HEK293 (cell line): Measurements from ENCODE around the gene TMEM121.

Source experiments
- CTCF ChIA-PET: fragments of 350-600 bp; formaldehyde crosslinking; extraction: SDS; loops from one replicate; lab custom pipeline; 2021; ENCODE audit warnings: antibody characterized with exemption; lab: Yijun Ruan, JAX
- POLR2A ChIA-PET: fragments of 300-600 bp; formaldehyde crosslinking; extraction: SDS; loops from one replicate; lab custom pipeline; 2020; ENCODE audit warnings: antibody characterized with exemption, inconsistent platforms; lab: Yijun Ruan, JAX
- H3K27ac ChIP-seq: fragments of 200-500 bp; sonication (Bioruptor generic); 2 replicates; pipeline ENCODE4 v1.5.1; 2014; ENCODE audit warnings: low read depth, low read length, control low read depth, inconsistent platforms; ENCODE audit errors: extremely low read depth
- H3K36me3 ChIP-seq, 2 experiments: fragments of 200-500 bp in 1 of 2; sonication (Bioruptor generic) in 1 of 2; 1 replicate in 1 of 2; 2 replicates in 1 of 2; pipeline ENCODE4 v1.5.1; 2014 to 2017; ENCODE audit warnings: inconsistent platforms in 2 of 2, low read length in 2 of 2; ENCODE audit not compliant: control insufficient read depth in 2 of 2, insufficient read depth in 1 of 2
- H3K4me1 ChIP-seq: fragments of 200-500 bp; sonication (Bioruptor generic); 2 replicates; pipeline ENCODE4 v1.5.1; 2014; ENCODE audit warnings: mild to moderate bottlenecking, low read length, inconsistent platforms; ENCODE audit not compliant: control insufficient read depth, insufficient read depth
- H3K4me3 ChIP-seq: 2 replicates; pipeline ENCODE4 v1.5.1; 2011; ENCODE audit warnings: low read depth, mild to moderate bottlenecking, control low read depth, low read length, moderate library complexity
- H3K9me3 ChIP-seq: fragments of 200-500 bp; sonication (Bioruptor generic); 2 replicates; pipeline ENCODE4 v1.5.1; 2014; ENCODE audit warnings: low read depth, low read length, inconsistent platforms; ENCODE audit not compliant: control insufficient read depth, insufficient read depth
- BCL11B ChIP-seq: fragments of 450-650 bp; formaldehyde crosslinking; IDR thresholded peaks from 2 replicates; pipeline ENCODE4 v1.5.1; 2016; ENCODE audit warnings: low read depth, missing biosample characterization, missing genetic modification characterization
- GLIS1 ChIP-seq: fragments of 450-650 bp; formaldehyde crosslinking; IDR thresholded peaks from 2 replicates; pipeline ENCODE4 v1.5.1; 2016; ENCODE audit warnings: missing biosample characterization, missing genetic modification characterization
- GLIS2 ChIP-seq: fragments of 450-650 bp; formaldehyde crosslinking; IDR thresholded peaks from 2 replicates; pipeline ENCODE4 v1.5.1; 2016; ENCODE audit warnings: missing biosample characterization, missing genetic modification characterization
- HOXA7 ChIP-seq: sonication (generic); formaldehyde crosslinking; IDR thresholded peaks from 2 replicates; pipeline ENCODE4 v1.8.1; 2022; ENCODE audit warnings: missing genetic modification reagents, borderline replicate concordance
- KLF10 ChIP-seq: fragments of 450-650 bp; IDR thresholded peaks from 2 replicates; pipeline ENCODE4 v1.5.1; 2018; ENCODE audit warnings: missing biosample characterization, mild to moderate bottlenecking, missing genetic modification characterization
- SP7 ChIP-seq: fragments of 450-650 bp; formaldehyde crosslinking; IDR thresholded peaks from 2 replicates; pipeline ENCODE4 v1.5.1; 2016; ENCODE audit warnings: missing biosample characterization, missing genetic modification characterization
- TCF7L2 ChIP-seq: IDR thresholded peaks from 2 replicates; pipeline ENCODE4 v1.6.1; 2011; ENCODE audit warnings: low read depth, mild to moderate bottlenecking, inconsistent platforms, low read length, moderate library complexity, borderline replicate concordance
- WT1 ChIP-seq: fragments of 450-650 bp; formaldehyde crosslinking; IDR thresholded peaks from 2 replicates; pipeline ENCODE4 v1.5.1; 2016; ENCODE audit warnings: missing biosample characterization, missing genetic modification characterization
- YY1 ChIP-seq: fragments of 450-650 bp; formaldehyde crosslinking; IDR thresholded peaks from 2 replicates; pipeline ENCODE4 v1.5.1; 2018; ENCODE audit warnings: missing biosample characterization, missing genetic modification characterization
- ZBTB21 ChIP-seq: fragments of 450-650 bp; formaldehyde crosslinking; IDR thresholded peaks from 2 replicates; pipeline ENCODE4 v1.5.1; 2017; ENCODE audit warnings: missing biosample characterization, missing genetic modification characterization
- ZBTB7A ChIP-seq: fragments of 450-650 bp; formaldehyde crosslinking; IDR thresholded peaks from 2 replicates; pipeline ENCODE4 v1.5.1; 2016; ENCODE audit warnings: low read depth, missing biosample characterization, missing genetic modification characterization
- ZFHX2 ChIP-seq: fragments of 450-650 bp; formaldehyde crosslinking; conservative IDR thresholded peaks from 2 replicates; pipeline ENCODE4 v1.5.1; 2016; ENCODE audit warnings: missing biosample characterization, missing genetic modification characterization
- ZFP69B ChIP-seq: fragments of 450-650 bp; formaldehyde crosslinking; IDR thresholded peaks from 2 replicates; pipeline ENCODE4 v1.5.1; 2016; ENCODE audit warnings: missing biosample characterization, missing genetic modification characterization
- ZNF146 ChIP-seq: fragments of 450-650 bp; formaldehyde crosslinking; IDR thresholded peaks from 2 replicates; pipeline ENCODE4 v1.5.1; 2016; ENCODE audit warnings: missing biosample characterization, missing genetic modification characterization
- ZNF169 ChIP-seq: fragments of 450-650 bp; formaldehyde crosslinking; IDR thresholded peaks from 2 replicates; pipeline ENCODE4 v1.5.1; 2016; ENCODE audit warnings: missing biosample characterization, missing genetic modification characterization
- ZNF248 ChIP-seq: fragments of 450-650 bp; formaldehyde crosslinking; IDR thresholded peaks from 2 replicates; pipeline ENCODE4 v1.5.1; 2017; ENCODE audit warnings: missing biosample characterization, missing genetic modification characterization
- ZNF302 ChIP-seq: fragments of 450-650 bp; formaldehyde crosslinking; IDR thresholded peaks from 2 replicates; pipeline ENCODE4 v1.5.1; 2016; ENCODE audit warnings: missing biosample characterization, missing genetic modification characterization, low read depth
- ZNF37A ChIP-seq: fragments of 450-650 bp; IDR thresholded peaks from 2 replicates; pipeline ENCODE4 v1.5.1; 2018; ENCODE audit warnings: missing biosample characterization, missing genetic modification characterization
- ZNF660 ChIP-seq: fragments of 450-650 bp; IDR thresholded peaks from 2 replicates; pipeline ENCODE4 v1.5.1; 2018; ENCODE audit warnings: missing biosample characterization, mild to moderate bottlenecking, missing genetic modification characterization
- ZNF677 ChIP-seq: fragments of 450-650 bp; IDR thresholded peaks from 2 replicates; pipeline ENCODE4 v1.5.0; 2018; ENCODE audit warnings: missing biosample characterization, mild to moderate bottlenecking, missing genetic modification characterization, moderate library complexity
- ZNF768 ChIP-seq: fragments of 450-650 bp; formaldehyde crosslinking; IDR thresholded peaks from 2 replicates; pipeline ENCODE4 v1.5.1; 2018; ENCODE audit warnings: missing biosample characterization, mild to moderate bottlenecking, missing genetic modification characterization
- ZNF777 ChIP-seq: fragments of 450-650 bp; formaldehyde crosslinking; IDR thresholded peaks from 2 replicates; pipeline ENCODE4 v1.5.1; 2017; ENCODE audit warnings: missing biosample characterization, missing genetic modification characterization, borderline replicate concordance
- ZSCAN16 ChIP-seq: fragments of 450-650 bp; formaldehyde crosslinking; IDR thresholded peaks from 2 replicates; pipeline ENCODE4 v1.5.1; 2016; ENCODE audit warnings: missing biosample characterization, missing genetic modification characterization
- TF ChIP-seq, protein P1 (sequence below): fragments of 450-650 bp; formaldehyde crosslinking; IDR thresholded peaks from 2 replicates; pipeline ENCODE4 v1.5.1; 2017; ENCODE audit warnings: missing biosample characterization, missing genetic modification characterization
- TF ChIP-seq, protein P2 (sequence below): fragments of 450-650 bp; formaldehyde crosslinking; IDR thresholded peaks from 2 replicates; pipeline ENCODE4 v1.5.1; 2016; ENCODE audit warnings: missing biosample characterization, missing genetic modification characterization, borderline replicate concordance
- TF ChIP-seq, protein P3 (sequence below): fragments of 450-650 bp; formaldehyde crosslinking; IDR thresholded peaks from 2 replicates; pipeline ENCODE4 v1.5.1; 2017; ENCODE audit warnings: missing biosample characterization, missing genetic modification characterization
- TF ChIP-seq, protein P4 (sequence below): fragments of 450-650 bp; IDR thresholded peaks from 2 replicates; pipeline ENCODE4 v1.5.1; 2018; ENCODE audit warnings: missing biosample characterization, missing genetic modification characterization
- TF ChIP-seq, protein P5 (sequence below): fragments of 450-650 bp; formaldehyde crosslinking; IDR thresholded peaks from 2 replicates; pipeline ENCODE4 v1.5.1; 2017; ENCODE audit warnings: missing biosample characterization, missing genetic modification characterization

Gene TMEM121

DNA sequence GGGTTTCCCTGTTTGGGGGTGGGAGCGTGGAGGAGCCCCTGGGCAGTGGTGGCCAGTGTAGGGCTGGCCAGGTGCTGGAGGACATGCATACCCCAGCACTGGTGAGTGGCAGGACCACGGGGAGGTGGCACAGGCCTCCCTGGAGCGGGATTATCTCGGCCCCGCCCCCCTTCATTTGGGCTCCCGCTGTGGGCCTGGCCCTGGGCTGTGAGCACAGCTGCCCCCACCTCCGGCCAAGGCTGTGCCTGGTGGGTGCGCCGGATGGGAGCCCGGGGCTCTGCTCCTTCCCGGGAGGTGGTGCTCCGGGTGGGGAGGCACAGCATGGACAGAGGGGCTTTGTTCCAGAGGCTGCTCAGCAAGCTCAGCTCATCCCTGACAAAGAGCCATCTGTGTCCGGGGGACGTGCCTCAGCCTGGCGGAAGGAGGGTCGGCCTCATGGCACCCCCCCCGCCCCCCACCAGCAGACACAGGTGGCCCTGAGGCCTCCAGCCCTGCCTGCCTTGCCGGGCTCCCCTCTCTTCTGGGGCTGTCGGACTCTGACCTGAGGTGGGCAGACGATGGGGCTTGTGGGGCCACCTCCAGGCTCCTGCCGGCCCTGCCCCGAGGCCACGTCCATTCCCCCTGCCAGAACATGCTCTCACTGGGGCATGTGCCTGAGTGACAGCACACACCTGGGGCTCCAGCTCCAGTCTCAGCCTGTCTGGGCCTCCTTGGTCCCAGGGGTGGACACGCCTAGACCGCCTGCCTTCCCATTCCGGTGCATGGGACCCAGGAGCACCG is 26.9 kb upstream of the TMEM121 start (continued):
- no peak for TF ChIP-seq ZBTB7A
- TF ChIP-seq, protein P1, sequence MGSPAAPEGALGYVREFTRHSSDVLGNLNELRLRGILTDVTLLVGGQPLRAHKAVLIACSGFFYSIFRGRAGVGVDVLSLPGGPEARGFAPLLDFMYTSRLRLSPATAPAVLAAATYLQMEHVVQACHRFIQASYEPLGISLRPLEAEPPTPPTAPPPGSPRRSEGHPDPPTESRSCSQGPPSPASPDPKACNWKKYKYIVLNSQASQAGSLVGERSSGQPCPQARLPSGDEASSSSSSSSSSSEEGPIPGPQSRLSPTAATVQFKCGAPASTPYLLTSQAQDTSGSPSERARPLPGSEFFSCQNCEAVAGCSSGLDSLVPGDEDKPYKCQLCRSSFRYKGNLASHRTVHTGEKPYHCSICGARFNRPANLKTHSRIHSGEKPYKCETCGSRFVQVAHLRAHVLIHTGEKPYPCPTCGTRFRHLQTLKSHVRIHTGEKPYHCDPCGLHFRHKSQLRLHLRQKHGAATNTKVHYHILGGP = no peak
- TF ChIP-seq GLIS1 = peak; percentile 47; the same call in 1 of the 2 replicates
- TF ChIP-seq ZFP69B (tag by site-specific recombination) = no peak
- TF ChIP-seq GLIS2 (tag by site-specific recombination) = peak; percentile 33; the same call in 1 of the 2 replicates
- no peak for TF ChIP-seq KLF10 (tag by site-specific recombination)
- peak; percentile 50 for TF ChIP-seq ZFHX2
- no peak for TF ChIP-seq ZNF768
- TF ChIP-seq WT1 (tag by site-specific recombination) = no peak
- TF ChIP-seq SP7 (tag by site-specific recombination) = no peak
- no peak for TF ChIP-seq ZNF302
- TF ChIP-seq ZNF169 = no peak
- TF ChIP-seq ZNF660 = no peak
- TF ChIP-seq, protein P2, sequence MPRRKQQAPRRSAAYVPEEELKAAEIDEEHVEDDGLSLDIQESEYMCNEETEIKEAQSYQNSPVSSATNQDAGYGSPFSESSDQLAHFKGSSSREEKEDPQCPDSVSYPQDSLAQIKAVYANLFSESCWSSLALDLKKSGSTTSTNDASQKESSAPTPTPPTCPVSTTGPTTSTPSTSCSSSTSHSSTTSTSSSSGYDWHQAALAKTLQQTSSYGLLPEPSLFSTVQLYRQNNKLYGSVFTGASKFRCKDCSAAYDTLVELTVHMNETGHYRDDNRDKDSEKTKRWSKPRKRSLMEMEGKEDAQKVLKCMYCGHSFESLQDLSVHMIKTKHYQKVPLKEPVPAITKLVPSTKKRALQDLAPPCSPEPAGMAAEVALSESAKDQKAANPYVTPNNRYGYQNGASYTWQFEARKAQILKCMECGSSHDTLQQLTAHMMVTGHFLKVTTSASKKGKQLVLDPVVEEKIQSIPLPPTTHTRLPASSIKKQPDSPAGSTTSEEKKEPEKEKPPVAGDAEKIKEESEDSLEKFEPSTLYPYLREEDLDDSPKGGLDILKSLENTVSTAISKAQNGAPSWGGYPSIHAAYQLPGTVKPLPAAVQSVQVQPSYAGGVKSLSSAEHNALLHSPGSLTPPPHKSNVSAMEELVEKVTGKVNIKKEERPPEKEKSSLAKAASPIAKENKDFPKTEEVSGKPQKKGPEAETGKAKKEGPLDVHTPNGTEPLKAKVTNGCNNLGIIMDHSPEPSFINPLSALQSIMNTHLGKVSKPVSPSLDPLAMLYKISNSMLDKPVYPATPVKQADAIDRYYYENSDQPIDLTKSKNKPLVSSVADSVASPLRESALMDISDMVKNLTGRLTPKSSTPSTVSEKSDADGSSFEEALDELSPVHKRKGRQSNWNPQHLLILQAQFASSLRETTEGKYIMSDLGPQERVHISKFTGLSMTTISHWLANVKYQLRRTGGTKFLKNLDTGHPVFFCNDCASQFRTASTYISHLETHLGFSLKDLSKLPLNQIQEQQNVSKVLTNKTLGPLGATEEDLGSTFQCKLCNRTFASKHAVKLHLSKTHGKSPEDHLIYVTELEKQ = no peak

DNA sequence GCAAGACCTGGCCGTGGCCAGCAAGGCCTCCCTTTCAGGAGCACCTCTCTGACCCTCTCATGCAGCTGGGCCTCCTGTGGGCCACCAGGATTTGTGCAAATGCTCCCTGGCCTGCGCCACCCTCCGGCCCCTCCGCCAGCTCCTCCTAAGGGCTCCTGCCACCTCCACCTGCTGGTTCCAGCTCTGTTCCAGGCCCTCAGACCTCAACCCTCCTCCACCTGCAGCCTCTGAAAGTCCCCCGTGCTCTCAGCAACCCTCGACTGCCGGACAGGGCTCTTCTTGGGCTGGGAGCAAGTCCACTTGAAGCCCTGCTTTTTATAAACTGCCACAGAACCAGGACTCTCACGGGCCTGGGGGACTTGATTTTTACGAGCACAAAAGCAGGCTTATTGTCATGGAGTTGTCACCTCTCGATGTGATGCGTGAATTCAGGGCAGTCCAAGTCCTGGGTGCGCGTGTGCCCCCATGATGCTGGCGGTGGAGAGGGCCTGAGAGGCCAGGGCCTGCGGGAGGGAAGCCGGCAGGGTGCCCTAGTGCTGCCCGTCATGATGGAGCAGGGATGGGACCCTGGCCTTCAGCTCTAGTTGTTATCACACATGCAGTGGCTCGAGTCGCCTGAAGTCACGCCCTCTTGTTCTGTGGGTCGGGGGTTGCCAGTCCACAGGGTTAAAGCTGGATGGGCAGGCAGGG is 26.2 kb upstream of the TMEM121 start:
- Histone ChIP-seq H3K9me3 (no peaks in the 10 kb centered on the region), H3K4me3 (no peak overlapping the region), H3K27ac (no peak overlapping the region), H3K4me1 (no peaks in the 10 kb centered on the region), H3K36me3 (peaks cover 0 to 6% of the 10 kb centered on the region in 2 experiments; a peak in 1 of 3 replicates)
- ChIA-PET POLR2A (interaction anchor here (0.9 to 1.4 kb wide), 3 partner anchors 8 to 12 kb away, joined by 3 to 5 read pairs (median 5); no protein-coding TSS in a partner anchor), CTCF (interaction anchor here (1.1 kb wide), 1 partner anchor 134 kb away, joined by 4 read pairs; no protein-coding TSS in a partner anchor)
- TF ChIP-seq ZNF677 (tag by site-specific recombination) (no peak), HOXA7 (CRISPR knock-in tag) (no peak), BCL11B (tag by site-specific recombination) (no peak), TCF7L2 (no peak), ZNF248 (tag by site-specific recombination) (no peak), ZSCAN16 (no peak), ZFP69B (tag by site-specific recombination) (no peak), ZNF37A (no peak), ZNF777 (tag by site-specific recombination) (no peak), ZNF146 (tag by site-specific recombination) (no peak), ZBTB21 (tag by site-specific recombination) (no peak), YY1 (tag by site-specific recombination) (no peak)
- TF ChIP-seq, protein P3, sequence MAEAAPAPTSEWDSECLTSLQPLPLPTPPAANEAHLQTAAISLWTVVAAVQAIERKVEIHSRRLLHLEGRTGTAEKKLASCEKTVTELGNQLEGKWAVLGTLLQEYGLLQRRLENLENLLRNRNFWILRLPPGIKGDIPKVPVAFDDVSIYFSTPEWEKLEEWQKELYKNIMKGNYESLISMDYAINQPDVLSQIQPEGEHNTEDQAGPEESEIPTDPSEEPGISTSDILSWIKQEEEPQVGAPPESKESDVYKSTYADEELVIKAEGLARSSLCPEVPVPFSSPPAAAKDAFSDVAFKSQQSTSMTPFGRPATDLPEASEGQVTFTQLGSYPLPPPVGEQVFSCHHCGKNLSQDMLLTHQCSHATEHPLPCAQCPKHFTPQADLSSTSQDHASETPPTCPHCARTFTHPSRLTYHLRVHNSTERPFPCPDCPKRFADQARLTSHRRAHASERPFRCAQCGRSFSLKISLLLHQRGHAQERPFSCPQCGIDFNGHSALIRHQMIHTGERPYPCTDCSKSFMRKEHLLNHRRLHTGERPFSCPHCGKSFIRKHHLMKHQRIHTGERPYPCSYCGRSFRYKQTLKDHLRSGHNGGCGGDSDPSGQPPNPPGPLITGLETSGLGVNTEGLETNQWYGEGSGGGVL (tag by site-specific recombination) = no peak
- TF ChIP-seq, protein P4, sequence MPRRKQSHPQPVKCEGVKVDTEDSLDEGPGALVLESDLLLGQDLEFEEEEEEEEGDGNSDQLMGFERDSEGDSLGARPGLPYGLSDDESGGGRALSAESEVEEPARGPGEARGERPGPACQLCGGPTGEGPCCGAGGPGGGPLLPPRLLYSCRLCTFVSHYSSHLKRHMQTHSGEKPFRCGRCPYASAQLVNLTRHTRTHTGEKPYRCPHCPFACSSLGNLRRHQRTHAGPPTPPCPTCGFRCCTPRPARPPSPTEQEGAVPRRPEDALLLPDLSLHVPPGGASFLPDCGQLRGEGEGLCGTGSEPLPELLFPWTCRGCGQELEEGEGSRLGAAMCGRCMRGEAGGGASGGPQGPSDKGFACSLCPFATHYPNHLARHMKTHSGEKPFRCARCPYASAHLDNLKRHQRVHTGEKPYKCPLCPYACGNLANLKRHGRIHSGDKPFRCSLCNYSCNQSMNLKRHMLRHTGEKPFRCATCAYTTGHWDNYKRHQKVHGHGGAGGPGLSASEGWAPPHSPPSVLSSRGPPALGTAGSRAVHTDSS = no peak
- TF ChIP-seq, protein P5, sequence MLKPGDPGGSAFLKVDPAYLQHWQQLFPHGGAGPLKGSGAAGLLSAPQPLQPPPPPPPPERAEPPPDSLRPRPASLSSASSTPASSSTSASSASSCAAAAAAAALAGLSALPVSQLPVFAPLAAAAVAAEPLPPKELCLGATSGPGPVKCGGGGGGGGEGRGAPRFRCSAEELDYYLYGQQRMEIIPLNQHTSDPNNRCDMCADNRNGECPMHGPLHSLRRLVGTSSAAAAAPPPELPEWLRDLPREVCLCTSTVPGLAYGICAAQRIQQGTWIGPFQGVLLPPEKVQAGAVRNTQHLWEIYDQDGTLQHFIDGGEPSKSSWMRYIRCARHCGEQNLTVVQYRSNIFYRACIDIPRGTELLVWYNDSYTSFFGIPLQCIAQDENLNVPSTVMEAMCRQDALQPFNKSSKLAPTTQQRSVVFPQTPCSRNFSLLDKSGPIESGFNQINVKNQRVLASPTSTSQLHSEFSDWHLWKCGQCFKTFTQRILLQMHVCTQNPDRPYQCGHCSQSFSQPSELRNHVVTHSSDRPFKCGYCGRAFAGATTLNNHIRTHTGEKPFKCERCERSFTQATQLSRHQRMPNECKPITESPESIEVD (tag by site-specific recombination) = no peak
